B cell (primary cell): ENCODE results near the gene SMYD2. TPM values are rescaled to one million over a fixed set of nuclear protein-coding genes. Genes with fewer than 3 reads are reported as not detected.

Experiments
- ATAC-seq: fragments of 200-7000 bp; cut with Tn5 transposase; one replicate; pipeline ENCODE4 v1.10.0; 2021; ENCODE audit warnings: low read depth, mild to moderate bottlenecking, moderate number of reproducible peaks, moderate library complexity
- CTCF ChIA-PET: fragments of 350-600 bp; sonication (Branson Sonifier 250); formaldehyde crosslinking; loops from one replicate; lab custom pipeline; 2021; ENCODE audit warnings: antibody characterized with exemption, inconsistent platforms; lab: Charles Lee
- POLR2A ChIA-PET: fragments of 350-600 bp; sonication (Branson Sonifier 250); formaldehyde crosslinking; loops from one replicate; lab custom pipeline; 2021; ENCODE audit warnings: antibody characterized with exemption; lab: Charles Lee
- DNase-seq: peaks from one replicate; pipeline ENCODE4 v3.0.0; 2013
- H2AFZ ChIP-seq: 2 replicates; pipeline ENCODE4 v1.6.1; 2012; ENCODE audit warnings: mild to moderate bottlenecking, low read depth, low read length; ENCODE audit not compliant: insufficient read depth, poor library complexity, severe bottlenecking
- H3K27ac ChIP-seq, 2 donors: 1 replicate in 1 of 2; 2 replicates in 1 of 2; pipeline ENCODE4 v1.5.1; 2012 to 2013; ENCODE audit warnings: low read length in 2 of 2, mild to moderate bottlenecking in 2 of 2, moderate library complexity in 1 of 2
- H3K27me3 ChIP-seq, 4 experiments: fragments of 200-600 bp in 1 of 4; sonication (generic) in 1 of 4; replicated peaks in 1 of 4; 1 replicate in 2 of 4; 2 replicates in 2 of 4; pipeline versions ENCODE4 v1.6.1 to v1.7.0; 2013 to 2016; ENCODE audit warnings: low read length in 3 of 4, mild to moderate bottlenecking in 2 of 4, mixed read lengths in 1 of 4, moderate library complexity in 1 of 4; ENCODE audit not compliant: insufficient read depth in 4 of 4, control insufficient read depth in 3 of 4; ENCODE audit errors: control extremely low read depth in 1 of 4
- H3K36me3 ChIP-seq, 2 experiments: replicated peaks in 1 of 2; 1 replicate in 1 of 2; 2 replicates in 1 of 2; pipeline versions ENCODE4 v1.6.1 to v1.7.1; 2013; ENCODE audit warnings: low read length in 1 of 2; ENCODE audit not compliant: insufficient read depth in 2 of 2, control insufficient read depth in 1 of 2; ENCODE audit errors: control extremely low read depth in 1 of 2, extremely low read depth in 1 of 2
- H3K4me1 ChIP-seq, 2 donors: fragments of 200-600 bp in 1 of 2; sonication (generic) in 1 of 2; 1 replicate in 1 of 2; 2 replicates in 1 of 2; pipeline versions ENCODE4 v1.5.1 to v1.6.1; 2013 to 2017; ENCODE audit warnings: low read length in 2 of 2; ENCODE audit not compliant: control insufficient read depth in 2 of 2, insufficient read depth in 2 of 2
- H3K4me2 ChIP-seq: replicated peaks from 2 replicates; pipeline ENCODE3; 2012; ENCODE audit warnings: mild to moderate bottlenecking, low read depth, low read length; ENCODE audit not compliant: poor library complexity, severe bottlenecking
- H3K4me3 ChIP-seq, 5 experiments: fragments of 200-600 bp in 1 of 5; sonication (generic) in 1 of 5; 1 replicate in 3 of 5; 2 replicates in 2 of 5; pipeline versions ENCODE4 v1.5.1 to v1.7.0; 2011 to 2016; ENCODE audit warnings: low read length in 4 of 5, mild to moderate bottlenecking in 4 of 5, low read depth in 2 of 5, control low read depth in 1 of 5, moderate library complexity in 1 of 5; ENCODE audit not compliant: insufficient read depth in 1 of 5; ENCODE audit errors: control extremely low read depth in 1 of 5, extremely low read depth in 1 of 5
- H3K79me2 ChIP-seq: fragments of 200-600 bp; sonication (generic); one replicate; pipeline ENCODE4 v1.6.0; 2016; ENCODE audit warnings: low read length; ENCODE audit not compliant: control insufficient read depth, insufficient read depth
- H3K9ac ChIP-seq: fragments of 200-600 bp; sonication (generic); 2 replicates; pipeline ENCODE4 v1.6.1; 2017; ENCODE audit warnings: mild to moderate bottlenecking, low read length, moderate library complexity
- H3K9me3 ChIP-seq, 3 donors: one replicate each; pipeline versions ENCODE4 v1.6.1 to v1.7.1; 2013; ENCODE audit warnings: low read length in 2 of 3; ENCODE audit not compliant: control insufficient read depth in 2 of 3, insufficient read depth in 1 of 3; ENCODE audit errors: control extremely low read depth in 1 of 3
- H4K20me1 ChIP-seq: 2 replicates; pipeline ENCODE4 v1.6.0; 2012; ENCODE audit warnings: mild to moderate bottlenecking, low read length; ENCODE audit not compliant: insufficient read depth, control insufficient read depth, poor library complexity, severe bottlenecking
- H3K27ac Mint-ChIP-seq: one replicate; pipeline ENCODE4 v1.8.0; 2021; ENCODE audit warnings: mixed read lengths
- H3K27me3 Mint-ChIP-seq: one replicate; pipeline ENCODE4 v1.8.0; 2021; ENCODE audit warnings: mixed read lengths
- H3K4me1 Mint-ChIP-seq: one replicate; pipeline ENCODE4 v1.8.0; 2021; ENCODE audit warnings: mixed read lengths
- H3K4me3 Mint-ChIP-seq: one replicate; pipeline ENCODE4 v1.8.0; 2021; ENCODE audit warnings: mixed read lengths
- H3K9me3 Mint-ChIP-seq: one replicate; pipeline ENCODE4 v1.8.0; 2022; ENCODE audit warnings: mixed read lengths; ENCODE audit not compliant: insufficient read depth
- EZH2 ChIP-seq: IDR thresholded peaks from 2 replicates; pipeline ENCODE4 v1.6.1; 2012; ENCODE audit warnings: borderline replicate concordance, low read depth, mild to moderate bottlenecking, moderate library complexity, low read length; ENCODE audit not compliant: insufficient read depth, poor library complexity, severe bottlenecking
- WGBS: methylation state at CpG from one replicate; pipeline ENCODE4 v1.1.5; 2013; ENCODE audit warnings: missing lambda C conversion rate; ENCODE audit not compliant: insufficient coverage; 5-methylcytosine and 5-hydroxymethylcytosine counted together
- intact Hi-C: fragments of 100-400 bp; cut with micrococcal nuclease; formaldehyde crosslinking; loops from one replicate; pipeline ENCODE4 v1.10.0; 2022
- polyA plus RNA-seq: library from polyadenylated mRNA; depleted of rRNA; stranded (reverse); fragments of >200 nt; gene quantifications from 2 replicates; pipeline ENCODE4 v1.2.3, GENCODE V29; 2012
- total RNA-seq, 2 donors: library from RNA; stranded (reverse); fragments of 120-200 nt in 1 of 2; gene quantifications; 1 replicate in 1 of 2; 2 replicates in 1 of 2; pipeline versions ENCODE4 v1.2.3 to v1.2.4, GENCODE V29; 2013 to 2022
- TF ChIP-seq, protein P1 (sequence below): fragments of 200-600 bp; IDR thresholded peaks from one replicate; pipeline ENCODE4 v1.8.0; 2022; ENCODE audit warnings: antibody characterized with exemption, mild to moderate bottlenecking

The SMYD2 gene
- total and polyA plus RNA-seq, 2 donors (not counting 1 experiment from before 2014, with no cell fraction given): 21.2 to 29.1 TPM

GRCh38 chr1:214367841-214368240 lies 86.9 kb downstream of the SMYD2 start:
- H2AFZ ChIP-seq: no peak overlapping the region
- intact Hi-C loops: no loop called here
- DNase-seq (no peak), ATAC-seq (no peak)
- H3K79me2 ChIP-seq: no peaks in the 10 kb centered on the region
- H3K27ac ChIP-seq: no peak overlapping the region
- no peak overlapping the region for H3K9ac ChIP-seq
- POLR2A ChIA-PET: no interaction called here
- H3K27me3 ChIP-seq: peaks cover 0 to 3% (median 1%) of the 10 kb centered on the region in 4 experiments
- no peaks in the 10 kb centered on the region for H4K20me1 ChIP-seq
- H3K4me1 ChIP-seq: no peaks in the 10 kb centered on the region
- H3K36me3 ChIP-seq: no peaks in the 10 kb centered on the region
- Mint-ChIP-seq H3K27me3 (peaks cover 23% of the 10 kb centered on the region), H3K9me3 (no peaks in the 10 kb centered on the region), H3K4me3 (no peak overlapping the region), H3K27ac (no peak overlapping the region), H3K4me1 (no peaks in the 10 kb centered on the region)
- H3K4me2 ChIP-seq: no peak overlapping the region
- TF ChIP-seq, protein P1, sequence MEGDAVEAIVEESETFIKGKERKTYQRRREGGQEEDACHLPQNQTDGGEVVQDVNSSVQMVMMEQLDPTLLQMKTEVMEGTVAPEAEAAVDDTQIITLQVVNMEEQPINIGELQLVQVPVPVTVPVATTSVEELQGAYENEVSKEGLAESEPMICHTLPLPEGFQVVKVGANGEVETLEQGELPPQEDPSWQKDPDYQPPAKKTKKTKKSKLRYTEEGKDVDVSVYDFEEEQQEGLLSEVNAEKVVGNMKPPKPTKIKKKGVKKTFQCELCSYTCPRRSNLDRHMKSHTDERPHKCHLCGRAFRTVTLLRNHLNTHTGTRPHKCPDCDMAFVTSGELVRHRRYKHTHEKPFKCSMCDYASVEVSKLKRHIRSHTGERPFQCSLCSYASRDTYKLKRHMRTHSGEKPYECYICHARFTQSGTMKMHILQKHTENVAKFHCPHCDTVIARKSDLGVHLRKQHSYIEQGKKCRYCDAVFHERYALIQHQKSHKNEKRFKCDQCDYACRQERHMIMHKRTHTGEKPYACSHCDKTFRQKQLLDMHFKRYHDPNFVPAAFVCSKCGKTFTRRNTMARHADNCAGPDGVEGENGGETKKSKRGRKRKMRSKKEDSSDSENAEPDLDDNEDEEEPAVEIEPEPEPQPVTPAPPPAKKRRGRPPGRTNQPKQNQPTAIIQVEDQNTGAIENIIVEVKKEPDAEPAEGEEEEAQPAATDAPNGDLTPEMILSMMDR: no peak
- TF ChIP-seq EZH2: no peak
- H3K9me3 ChIP-seq: peaks cover 0 to 4% (median 0%) of the 10 kb centered on the region in 3 donors
- no peak overlapping the region for H3K4me3 ChIP-seq
- WGBS: 90% methylated on average over 2 of the region's 5 CpGs
- CTCF ChIA-PET: no interaction called here

DNA sequence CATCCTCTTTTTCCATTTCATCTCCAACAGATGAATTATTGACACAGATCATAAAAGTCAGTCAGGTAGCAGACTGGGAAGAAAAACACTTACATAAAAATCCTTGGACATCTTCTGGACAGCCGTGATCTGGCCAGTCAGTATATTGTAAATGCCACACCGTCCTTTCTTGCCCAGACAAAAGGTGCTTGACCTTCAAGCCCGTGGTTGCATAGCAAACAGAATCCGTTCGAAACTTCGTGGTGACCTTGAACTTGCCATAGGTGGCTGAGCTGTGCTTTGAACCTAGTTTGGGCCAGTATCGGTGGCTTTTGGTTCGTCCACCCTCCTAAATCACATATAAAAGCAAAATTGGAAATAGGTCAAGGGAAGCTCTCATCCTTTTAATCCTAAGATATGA lies 88.4 kb downstream of the SMYD2 start:
- peaks cover 0 to 3% (median 0%) of the 10 kb centered on the region in 4 experiments for H3K27me3 ChIP-seq
- intact Hi-C loops: no loop called here
- peaks cover 0 to 4% (median 0%) of the 10 kb centered on the region in 3 donors for H3K9me3 ChIP-seq
- H3K4me3 ChIP-seq: no peak overlapping the region
- no peak overlapping the region for H2AFZ ChIP-seq
- no peaks in the 10 kb centered on the region for H4K20me1 ChIP-seq
- ATAC-seq: no peak
- no peak overlapping the region for H3K4me2 ChIP-seq
- H3K4me1 ChIP-seq: no peaks in the 10 kb centered on the region
- Mint-ChIP-seq H3K27ac (no peak overlapping the region), H3K4me3 (no peak overlapping the region), H3K4me1 (no peaks in the 10 kb centered on the region), H3K27me3 (peaks cover 17% of the 10 kb centered on the region), H3K9me3 (no peaks in the 10 kb centered on the region)
- CTCF ChIA-PET: no interaction called here
- H3K27ac ChIP-seq: no peak overlapping the region
- POLR2A ChIA-PET: no interaction called here
- DNase-seq: no peak
- no peak overlapping the region for H3K9ac ChIP-seq
- H3K79me2 ChIP-seq: no peaks in the 10 kb centered on the region
- H3K36me3 ChIP-seq: no peaks in the 10 kb centered on the region
- TF ChIP-seq EZH2: no peak
- TF ChIP-seq, protein P1: no peak
- WGBS: 90% methylated on average over 3 of the region's 8 CpGs
